SKM-1 (cell line): ENCODE results near the gene ZNF653.

ENCODE experiments used
- DNase-seq: peaks from one replicate; lab custom pipeline; 2025; ENCODE audit not compliant: unreplicated experiment; lab: John Stamatoyannopoulos, UW

ZNF653 gene

GRCh38 chr19:11505504-11506100 is at the start of gene ZNF653:
Gene ZNF653, minus strand, starts transcription at chr19:11505839. Its CDS starts 53 bp downstream, at chr19:11505786.
- peak; percentile 93 for DNase-seq

- no peak for DNase-seq
Measured at GRCh38 chr19:11555246-11555645, 49.6 kb upstream of the ZNF653 start.

- no peak for DNase-seq
Measured at GRCh38 chr19:11554160-11554559, 48.5 kb upstream of the ZNF653 start.

- DNase-seq: no peak
Measured at GRCh38 chr19:11552666-11553372, 47.2 kb upstream of the ZNF653 start.

GRCh38 chr19:11551603-11552235 is 46.1 kb upstream of the ZNF653 start:
- no peak for DNase-seq

- no peak for DNase-seq
Measured at GRCh38 chr19:11550265-11550664, 44.6 kb upstream of the ZNF653 start.

- no peak for DNase-seq
Measured at GRCh38 chr19:11549386-11549953, 43.8 kb upstream of the ZNF653 start.

- no peak for DNase-seq
Measured at GRCh38 chr19:11547929-11548700, 42.5 kb upstream of the ZNF653 start.

GRCh38 chr19:11541238-11541637 is 35.6 kb upstream of the ZNF653 start:
- DNase-seq: no peak

GRCh38 chr19:11540645-11541044 is 35.0 kb upstream of the ZNF653 start:
- no peak for DNase-seq

GRCh38 chr19:11539495-11540365 is 34.1 kb upstream of the ZNF653 start:
- DNase-seq: no peak

GRCh38 chr19:11538232-11539036 is 32.8 kb upstream of the ZNF653 start, which contains the start of gene CNN1:
Gene CNN1, plus strand, starts transcription at chr19:11538851. Its CDS starts 77 bp downstream, at chr19:11538928.
- no peak for DNase-seq

GRCh38 chr19:11535792-11536595 is 30.4 kb upstream of the ZNF653 start:
- DNase-seq: peak; percentile 60

GRCh38 chr19:11534948-11535347 is 29.3 kb upstream of the ZNF653 start:
- DNase-seq: no peak

GRCh38 chr19:11534538-11534937 is 28.9 kb upstream of the ZNF653 start:
- no peak for DNase-seq

- DNase-seq: peak; percentile 50
Measured at GRCh38 chr19:11530432-11530831, 24.8 kb upstream of the ZNF653 start.

- peak; percentile 96 for DNase-seq
Measured at GRCh38 chr19:11528551-11529341, 23.1 kb upstream of the ZNF653 start, which contains the start of gene ECSIT. Gene ECSIT, minus strand, starts transcription at chr19:11529134. Its CDS starts 9,964 bp downstream, at chr19:11519170.

- DNase-seq: no peak
Measured at GRCh38 chr19:11519138-11519537, 13.5 kb upstream of the ZNF653 start.
